GM19372 (cell line): Measurements from ENCODE around the gene POLR3H.
"Not testable (repeated sequence)": the region's sequence is repeated elsewhere in the genome, so short reads cannot be mapped to it uniquely, and the experiment has no call there.

Experiments used
- ATAC-seq: cut with Tn5 transposase; IDR thresholded peaks from one replicate; pipeline ENCODE4 v1.9.1; 2021; ENCODE audit warnings: mild to moderate bottlenecking, low read depth, moderate library complexity; ENCODE audit not compliant: unreplicated experiment

POLR3H gene

GRCh38 chr22:41543854-41544670 is at the start of gene POLR3H:
Gene POLR3H, minus strand, starts transcription at chr22:41544470. Its CDS starts 369 bp downstream, at chr22:41544101.
- ATAC-seq, result peak; percentile 91

GRCh38 chr22:41593336-41593960 is 49.2 kb upstream of the POLR3H start:
- ATAC-seq, result not testable (repeated sequence)

- ATAC-seq, result peak; percentile 97
These were observed 45.3 kb upstream of the POLR3H start, which contains the start of gene PMM1 for GRCh38 chr22:41589391-41590241. Gene PMM1, minus strand, starts transcription at chr22:41589840. Its CDS starts 35 bp downstream, at chr22:41589805.

- no peak for ATAC-seq
These were observed 43.1 kb upstream of the POLR3H start for GRCh38 chr22:41587347-41587723.

GRCh38 chr22:41585898-41586297 is 41.6 kb upstream of the POLR3H start:
- ATAC-seq, result no peak

- ATAC-seq, result no peak
These were observed 40.6 kb upstream of the POLR3H start for GRCh38 chr22:41584881-41585280.

- ATAC-seq, result no peak
These were observed 38.4 kb upstream of the POLR3H start for GRCh38 chr22:41582694-41583093.

- ATAC-seq, result no peak
These were observed 35.7 kb upstream of the POLR3H start for GRCh38 chr22:41579997-41580355.

GRCh38 chr22:41579297-41579996 is 35.2 kb upstream of the POLR3H start:
- no peak for ATAC-seq

GRCh38 chr22:41578818-41579217 is 34.5 kb upstream of the POLR3H start:
- no peak for ATAC-seq

- ATAC-seq, result no peak
These were observed 33.8 kb upstream of the POLR3H start for GRCh38 chr22:41578114-41578513.

GRCh38 chr22:41576877-41577276 is 32.6 kb upstream of the POLR3H start:
- no peak for ATAC-seq

- no peak for ATAC-seq
These were observed 31.3 kb upstream of the POLR3H start for GRCh38 chr22:41575533-41575932.

GRCh38 chr22:41574847-41575381 is 30.6 kb upstream of the POLR3H start:
- no peak for ATAC-seq

GRCh38 chr22:41573677-41574076 is 29.4 kb upstream of the POLR3H start:
- ATAC-seq, result no peak

GRCh38 chr22:41572305-41572704 is 28.0 kb upstream of the POLR3H start:
- not testable (repeated sequence) for ATAC-seq

- ATAC-seq, result no peak
These were observed 27.5 kb upstream of the POLR3H start for GRCh38 chr22:41571786-41572185.

GRCh38 chr22:41570221-41570620 is 26.0 kb upstream of the POLR3H start:
- no peak for ATAC-seq

- no peak for ATAC-seq
These were observed 24.5 kb upstream of the POLR3H start for GRCh38 chr22:41568811-41569210.

- ATAC-seq, result no peak
These were observed 23.2 kb upstream of the POLR3H start for GRCh38 chr22:41567512-41567768.
